ENCODE results near the gene CNTN6. TPM values are rescaled to one million over a fixed set of nuclear protein-coding genes. Genes with fewer than 3 reads are reported as not detected.

The CNTN6 gene
- total RNA-seq, 1 donor from 2014 or later = not detected

GRCh38 chr3:1447452-1447851 lies 354.6 kb downstream of the CNTN6 start:
- no peak for DNase-seq
- H3K27me3 ChIP-seq (ENCODE audit: low read depth) = no peaks in the 10 kb centered on the region
- no peak overlapping the region for H3K4me3 ChIP-seq
- no peak for TF ChIP-seq CTCF (IDR thresholded peaks at IDR 0.05; ENCODE audit: borderline replicate concordance)
- H3K27ac ChIP-seq (replicated peaks) = no peak overlapping the region
- H3K36me3 ChIP-seq = no peaks in the 10 kb centered on the region
- H3K9me3 ChIP-seq (replicated peaks) = no peaks in the 10 kb centered on the region
- H3K4me1 ChIP-seq = no peaks in the 10 kb centered on the region
- intact Hi-C loops (cut with micrococcal nuclease) = no loop called here

DNA sequence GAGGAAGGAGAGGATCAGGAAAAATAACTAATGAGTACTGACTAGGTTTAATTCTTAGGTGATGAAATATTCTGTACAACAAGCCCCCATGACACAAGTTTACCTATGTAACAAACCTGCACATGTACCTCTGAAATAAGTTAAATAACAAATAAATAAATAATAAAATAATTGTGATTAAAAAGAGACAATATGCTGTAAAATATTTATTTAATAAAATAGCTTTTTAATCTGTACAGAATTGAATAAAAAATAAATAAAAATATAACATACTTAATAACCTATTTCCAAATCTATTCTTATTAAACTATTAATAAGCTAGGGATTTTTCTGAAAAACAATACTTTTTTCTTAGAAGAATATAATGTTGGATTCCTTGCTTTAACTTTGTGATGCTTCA lies 355.6 kb downstream of the CNTN6 start:
- no peaks in the 10 kb centered on the region for H3K27me3 ChIP-seq (ENCODE audit: low read depth)
- no peaks in the 10 kb centered on the region for H3K9me3 ChIP-seq (replicated peaks)
- H3K27ac ChIP-seq (replicated peaks) = no peak overlapping the region
- H3K4me3 ChIP-seq = no peak overlapping the region
- DNase-seq = no peak
- no peaks in the 10 kb centered on the region for H3K36me3 ChIP-seq
- no peak for TF ChIP-seq CTCF (IDR thresholded peaks at IDR 0.05; ENCODE audit: borderline replicate concordance)
- intact Hi-C loops (cut with micrococcal nuclease) = no loop called here
- no peaks in the 10 kb centered on the region for H3K4me1 ChIP-seq
